Measurements from ENCODE around the gene FBXO21. TPM values are rescaled to one million over a fixed set of nuclear protein-coding genes. Genes with fewer than 3 reads are reported as not detected.

FBXO21 gene
- total RNA-seq, 2 donors from 2014 or later = 179 to 412 TPM

DNA sequence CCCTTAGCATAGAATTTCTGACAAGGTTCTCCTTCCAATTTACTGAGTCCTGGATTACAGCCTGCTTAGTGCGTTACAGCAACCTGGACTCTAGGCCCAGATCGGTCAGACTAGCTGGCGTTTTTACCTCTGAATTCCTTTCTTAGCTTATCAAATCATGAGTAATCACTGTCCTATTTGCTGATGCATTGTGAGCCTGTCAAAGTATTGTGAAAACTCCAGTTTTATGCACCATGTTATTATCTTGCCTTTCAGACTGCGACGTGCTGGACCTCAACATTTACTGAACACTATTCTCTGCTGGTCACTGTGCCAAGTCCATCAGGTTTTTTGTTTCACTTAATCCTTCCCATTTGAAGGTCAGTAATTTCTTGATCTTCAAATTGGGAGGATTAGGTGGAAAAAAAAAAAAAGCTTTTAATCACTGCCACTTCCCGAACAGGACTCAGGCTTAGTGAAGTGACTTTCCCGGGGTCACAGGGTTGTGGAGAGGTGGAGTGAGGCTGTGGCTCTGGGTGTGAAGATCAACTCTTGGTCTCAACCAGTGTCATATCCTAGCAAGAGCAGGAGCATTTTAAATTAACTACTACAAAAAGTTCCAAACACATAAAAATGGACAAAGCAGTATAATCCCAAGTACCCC, 31.2 kb downstream of the FBXO21 start:
- no peak overlapping the region for H3K4me3 ChIP-seq
- no peaks in the 10 kb centered on the region for H3K27me3 ChIP-seq (replicated peaks; ENCODE audit: insufficient read depth)
- H3K4me1 ChIP-seq (replicated peaks) = no peaks in the 10 kb centered on the region
- no peak for DNase-seq (ENCODE audit: low spot score)
- no peak overlapping the region for H3K27ac ChIP-seq
- peaks cover 0 to 11% of the 10 kb centered on the region in 2 donors for H3K36me3 ChIP-seq
- H3K9me3 ChIP-seq = no peaks in the 10 kb centered on the region
- intact Hi-C loops (cut with DNase I) = no loop called here
- TF ChIP-seq POLR2AphosphoS5 (IDR thresholded peaks at IDR 0.05) (no peak), POLR2A (IDR thresholded peaks at IDR 0.05) (no peak)
- TF ChIP-seq, protein P1, sequence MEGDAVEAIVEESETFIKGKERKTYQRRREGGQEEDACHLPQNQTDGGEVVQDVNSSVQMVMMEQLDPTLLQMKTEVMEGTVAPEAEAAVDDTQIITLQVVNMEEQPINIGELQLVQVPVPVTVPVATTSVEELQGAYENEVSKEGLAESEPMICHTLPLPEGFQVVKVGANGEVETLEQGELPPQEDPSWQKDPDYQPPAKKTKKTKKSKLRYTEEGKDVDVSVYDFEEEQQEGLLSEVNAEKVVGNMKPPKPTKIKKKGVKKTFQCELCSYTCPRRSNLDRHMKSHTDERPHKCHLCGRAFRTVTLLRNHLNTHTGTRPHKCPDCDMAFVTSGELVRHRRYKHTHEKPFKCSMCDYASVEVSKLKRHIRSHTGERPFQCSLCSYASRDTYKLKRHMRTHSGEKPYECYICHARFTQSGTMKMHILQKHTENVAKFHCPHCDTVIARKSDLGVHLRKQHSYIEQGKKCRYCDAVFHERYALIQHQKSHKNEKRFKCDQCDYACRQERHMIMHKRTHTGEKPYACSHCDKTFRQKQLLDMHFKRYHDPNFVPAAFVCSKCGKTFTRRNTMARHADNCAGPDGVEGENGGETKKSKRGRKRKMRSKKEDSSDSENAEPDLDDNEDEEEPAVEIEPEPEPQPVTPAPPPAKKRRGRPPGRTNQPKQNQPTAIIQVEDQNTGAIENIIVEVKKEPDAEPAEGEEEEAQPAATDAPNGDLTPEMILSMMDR (IDR thresholded peaks at IDR 0.05) = no peak
- WGBS = 75% methylated on average over 7 of the region's 7 CpGs

DNA sequence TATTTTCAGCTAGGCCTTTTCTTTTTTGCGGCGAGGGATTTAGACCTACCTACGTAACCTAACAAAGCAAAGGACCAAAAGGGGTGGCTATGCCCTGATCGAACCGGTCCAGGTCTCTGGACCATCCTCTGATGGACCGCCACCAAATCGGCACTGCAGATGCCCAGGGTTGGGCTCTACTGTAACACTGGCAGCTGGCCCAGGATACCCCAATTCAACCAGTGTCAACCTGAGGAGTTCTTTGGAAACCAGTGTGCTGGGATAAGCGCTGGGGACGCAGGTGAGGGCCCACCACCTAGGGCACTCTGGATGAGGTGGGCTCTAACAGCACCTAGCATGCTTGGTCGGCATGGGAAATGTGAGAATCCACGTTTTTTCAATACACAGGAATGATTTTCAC, 32.2 kb downstream of the FBXO21 start:
- H3K4me3 ChIP-seq = no peak overlapping the region
- DNase-seq (ENCODE audit: low spot score) = no peak
- no peak overlapping the region for H3K27ac ChIP-seq
- intact Hi-C loops (cut with DNase I) = no loop called here
- TF ChIP-seq, protein P1 (IDR thresholded peaks at IDR 0.05) = no peak
- no peaks in the 10 kb centered on the region for H3K9me3 ChIP-seq
- peaks cover 0 to 11% of the 10 kb centered on the region in 2 donors for H3K36me3 ChIP-seq
- no peaks in the 10 kb centered on the region for H3K4me1 ChIP-seq (replicated peaks)
- 90% methylated on average over 11 of the region's 11 CpGs for WGBS
- H3K27me3 ChIP-seq (replicated peaks; ENCODE audit: insufficient read depth) = no peaks in the 10 kb centered on the region

DNA sequence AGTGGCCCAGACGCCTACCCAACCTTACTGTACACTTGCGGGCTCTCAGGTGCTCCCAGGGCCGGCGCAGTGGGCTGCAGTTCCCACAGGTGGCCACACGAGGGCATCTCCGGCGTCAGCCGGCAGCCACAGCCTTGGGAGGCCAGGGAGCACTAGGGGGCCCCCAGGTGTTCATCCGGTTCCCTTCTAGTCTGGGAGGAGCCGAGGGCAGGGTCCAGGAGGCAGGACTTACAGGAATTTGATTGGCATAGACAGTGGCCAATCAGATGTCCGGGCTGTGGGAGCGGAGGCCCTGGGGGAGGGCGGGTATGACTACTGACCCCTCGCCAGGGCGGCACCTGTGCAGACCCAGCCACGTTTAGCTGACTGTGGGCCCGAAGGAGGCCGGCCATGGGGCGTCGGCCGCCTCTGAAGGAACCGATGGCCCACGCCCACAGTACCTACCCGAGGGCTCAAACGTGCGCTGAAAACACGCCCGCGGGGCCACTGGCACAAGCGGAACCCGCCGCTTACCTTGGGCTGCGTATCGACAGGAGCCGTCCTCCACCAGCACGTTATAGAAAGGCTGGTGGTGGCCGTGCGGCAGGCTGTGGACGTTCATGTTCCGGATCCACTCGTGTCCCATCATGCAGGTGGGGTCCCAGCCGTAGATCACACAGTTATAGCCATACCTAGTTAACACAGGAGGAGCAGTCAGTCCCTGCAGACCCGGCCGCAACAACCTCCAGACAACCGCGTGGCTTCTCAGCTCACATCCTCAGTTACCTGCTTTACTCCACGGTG, 34.8 kb downstream of the FBXO21 start:
- no peaks in the 10 kb centered on the region for H3K4me1 ChIP-seq (replicated peaks)
- H3K4me3 ChIP-seq = no peak overlapping the region
- TF ChIP-seq POLR2A (IDR thresholded peaks at IDR 0.05) (no peak), POLR2AphosphoS5 (IDR thresholded peaks at IDR 0.05) (peak; percentile 37)
- TF ChIP-seq, protein P1 (IDR thresholded peaks at IDR 0.05) = peak; percentile 49 to 65 (median 62)
- H3K27me3 ChIP-seq (replicated peaks; ENCODE audit: insufficient read depth) = no peaks in the 10 kb centered on the region
- H3K9me3 ChIP-seq = no peaks in the 10 kb centered on the region
- DNase-seq (ENCODE audit: low spot score) = peak; percentile 45
- 85% methylated on average over 44 of the region's 47 CpGs for WGBS
- peaks cover 0 to 11% of the 10 kb centered on the region in 2 donors for H3K36me3 ChIP-seq
- intact Hi-C loops (cut with DNase I) = no loop called here
- H3K27ac ChIP-seq = no peak overlapping the region

DNA sequence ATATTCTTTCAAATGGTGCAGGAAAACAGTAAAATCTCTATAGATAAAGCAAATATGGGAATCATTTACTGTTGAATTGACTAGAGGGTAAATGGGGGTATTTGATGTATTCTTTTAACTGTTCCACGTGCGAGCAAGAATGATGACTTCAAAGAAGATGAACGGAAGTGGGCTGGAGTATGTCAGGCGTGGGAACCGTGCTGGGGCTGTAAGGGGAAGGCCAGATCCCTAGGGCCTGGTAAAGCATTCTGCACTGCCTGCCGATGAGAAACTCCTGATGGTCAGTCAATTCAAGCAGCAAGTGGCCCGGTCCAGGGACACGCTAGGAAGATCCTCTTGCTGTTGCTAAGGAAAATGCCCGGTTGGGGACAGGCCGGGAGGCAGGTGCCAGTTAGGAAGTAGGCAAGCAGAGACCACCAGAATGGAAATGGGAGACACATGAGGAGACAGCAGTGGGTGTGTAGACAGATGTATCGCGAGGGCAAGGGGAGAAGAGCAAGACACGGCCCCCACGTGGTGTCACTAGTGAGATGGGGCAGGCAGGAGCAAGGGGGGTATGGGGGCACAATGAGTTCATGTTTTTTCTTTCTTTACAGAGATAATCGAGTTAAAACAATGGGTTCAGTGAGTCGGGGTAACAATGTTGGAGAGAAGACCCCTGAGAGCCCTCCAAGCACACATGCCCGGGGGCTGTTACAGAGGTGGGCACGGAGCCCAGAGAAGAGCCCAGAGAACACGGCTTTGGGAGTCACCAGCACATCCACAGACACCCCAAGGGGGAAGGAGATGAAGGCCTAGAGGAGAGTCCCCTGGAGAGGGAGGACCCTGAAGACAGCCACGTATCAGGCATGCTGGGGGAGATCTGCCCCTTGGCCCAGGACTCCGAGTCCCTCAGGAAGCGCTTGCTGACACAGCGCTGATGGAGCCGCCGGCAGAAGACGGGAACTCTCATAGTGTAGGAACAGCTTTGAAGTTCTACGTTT, 37.2 kb downstream of the FBXO21 start:
- H3K27ac ChIP-seq = no peak overlapping the region
- TF ChIP-seq POLR2A (IDR thresholded peaks at IDR 0.05) (no peak), POLR2AphosphoS5 (IDR thresholded peaks at IDR 0.05) (no peak)
- TF ChIP-seq, protein P1 (IDR thresholded peaks at IDR 0.05) = no peak
- H3K27me3 ChIP-seq (replicated peaks; ENCODE audit: insufficient read depth) = no peaks in the 10 kb centered on the region
- 80% methylated on average over 27 of the region's 27 CpGs for WGBS
- DNase-seq (ENCODE audit: low spot score) = no peak
- intact Hi-C loops (cut with DNase I) = no loop called here
- no peaks in the 10 kb centered on the region for H3K9me3 ChIP-seq
- H3K4me3 ChIP-seq = no peak overlapping the region
- H3K4me1 ChIP-seq (replicated peaks) = no peaks in the 10 kb centered on the region
- peaks cover 0 to 11% of the 10 kb centered on the region in 2 donors for H3K36me3 ChIP-seq
